DLD1 (cell line): Measurements from ENCODE around the gene NR1H4.
"Not testable (repeated sequence)": the region's sequence is repeated elsewhere in the genome, so short reads cannot be mapped to it uniquely, and the experiment has no call there.

ENCODE experiments used
- in situ Hi-C: cut with HindIII; loops from 2 replicates; pipeline ENCODE4 v1.10.0; 2017; ENCODE audit warnings: low sequenced_read_pairs

The NR1H4 gene

GRCh38 chr12:100504804-100505203 is 31.1 kb downstream of the NR1H4 start:
- in situ Hi-C loops, result no loop called here

GRCh38 chr12:100508751-100509150 is 35.1 kb downstream of the NR1H4 start:
- in situ Hi-C loops, result no loop called here

GRCh38 chr12:100512692-100513091 is 39.0 kb downstream of the NR1H4 start:
- in situ Hi-C loops, result no loop called here

- in situ Hi-C loops, result no loop called here
Measured at GRCh38 chr12:100515968-100516367, 42.3 kb downstream of the NR1H4 start.

- in situ Hi-C loops, result no loop called here
Measured at GRCh38 chr12:100518376-100518775, 44.7 kb downstream of the NR1H4 start.

GRCh38 chr12:100520048-100520769 is 46.5 kb downstream of the NR1H4 start:
- in situ Hi-C loops, result no loop called here

- in situ Hi-C loops, result no loop called here
Measured at GRCh38 chr12:100521958-100522357, 48.3 kb downstream of the NR1H4 start.

GRCh38 chr12:100528034-100528433 is 54.4 kb downstream of the NR1H4 start:
- in situ Hi-C loops, result no loop called here

- in situ Hi-C loops, result no loop called here
Measured at GRCh38 chr12:100528471-100529127, 54.9 kb downstream of the NR1H4 start.

- in situ Hi-C loops, result no loop called here
Measured at GRCh38 chr12:100529756-100530350, 56.2 kb downstream of the NR1H4 start.

GRCh38 chr12:100533376-100533775 is 59.7 kb downstream of the NR1H4 start:
- in situ Hi-C loops, result no loop called here

GRCh38 chr12:100534625-100535227 is 61.1 kb downstream of the NR1H4 start:
- in situ Hi-C loops, result no loop called here

- in situ Hi-C loops, result no loop called here
Measured at GRCh38 chr12:100539202-100539601, 65.5 kb downstream of the NR1H4 start.

GRCh38 chr12:100544165-100544564 is 70.5 kb downstream of the NR1H4 start:
- in situ Hi-C loops, result no loop called here

GRCh38 chr12:100545092-100545491 is 71.4 kb downstream of the NR1H4 start:
- in situ Hi-C loops, result no loop called here

- in situ Hi-C loops, result no loop called here
Measured at GRCh38 chr12:100553936-100554335, 80.3 kb downstream of the NR1H4 start.

- in situ Hi-C loops, result no loop called here
Measured at GRCh38 chr12:100554608-100555077, 81.0 kb downstream of the NR1H4 start.

- in situ Hi-C loops, result no loop called here
Measured at GRCh38 chr12:100555722-100556121, 82.1 kb downstream of the NR1H4 start.

- in situ Hi-C loops, result no loop called here
Measured at GRCh38 chr12:100557357-100557756, 83.7 kb downstream of the NR1H4 start.

GRCh38 chr12:100559261-100559660 is 85.6 kb downstream of the NR1H4 start:
- in situ Hi-C loops, result not testable (repeated sequence)

GRCh38 chr12:100564090-100564489 is 90.4 kb downstream of the NR1H4 start:
- in situ Hi-C loops, result no loop called here
